Measurements from ENCODE around the gene EDIL3. TPM values are rescaled to one million over a fixed set of nuclear protein-coding genes. Genes with fewer than 3 reads are reported as not detected.

Gene EDIL3
- total and polyA plus RNA-seq, 2 of the 8 experiments (the other 6 are each of a cell fraction or from before 2014, with no cell fraction given), result 14.7 to 47.2 TPM

DNA sequence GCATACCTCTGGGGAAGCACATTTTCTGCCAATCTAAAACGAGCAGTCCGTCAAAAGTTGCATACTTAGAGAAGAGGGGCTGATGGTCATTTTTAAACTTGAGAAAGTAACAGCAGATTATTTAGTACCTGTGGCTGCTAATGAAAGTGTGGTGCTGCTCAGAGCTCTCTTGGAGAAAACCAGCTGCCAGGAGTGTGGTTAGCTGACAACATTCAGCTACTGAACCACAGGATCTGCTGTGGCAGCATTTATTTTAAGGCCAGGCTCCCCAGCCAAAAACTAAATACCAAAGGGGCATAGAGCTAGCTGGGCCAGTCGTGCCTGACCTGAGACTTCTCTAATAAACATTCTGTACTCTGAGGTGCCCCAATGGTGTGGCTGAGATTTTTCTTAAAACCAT is 203.6 kb downstream of the EDIL3 start:
- H4K20me1 ChIP-seq (replicated peaks in 1 of 2; ENCODE audit: control insufficient read depth in 1 of 2, insufficient read depth in 2 of 2, low read length in 2 of 2), result no peaks in the 10 kb centered on the region
- H3K79me2 ChIP-seq (ENCODE audit: control insufficient read depth in 1 of 2, insufficient read depth in 2 of 2, low read length in 2 of 2), result no peaks in the 10 kb centered on the region
- H3K4me2 ChIP-seq (ENCODE audit: insufficient read depth in 1 of 2, low read depth in 2 of 2, low read length in 2 of 2), result no peak overlapping the region
- H3K23ac ChIP-seq (ENCODE audit: insufficient read length), result no peak overlapping the region
- H2BK5ac ChIP-seq (ENCODE audit: low read depth, low read length), result no peak overlapping the region
- H3K4me1 ChIP-seq (replicated peaks in 1 of 4; ENCODE audit: control insufficient read depth in 3 of 4, insufficient read depth in 4 of 4, low read length in 3 of 4), result no peaks in the 10 kb centered on the region
- H2BK15ac ChIP-seq (ENCODE audit: low read length), result no peak overlapping the region
- no peak overlapping the region for H3K27ac ChIP-seq (ENCODE audit: low read depth, low read length)
- DNase-seq (ENCODE audit: low read depth in 1 of 2, low spot score in 2 of 2), result no peak
- ChIA-PET POLR2A (ENCODE audit: partially characterized antibody) (no interaction called here), CTCF (ENCODE audit: partially characterized antibody) (interaction anchor here (1.0 kb wide), 1 partner anchor 72 kb away, joined by 3 read pairs; no protein-coding TSS in a partner anchor)
- no peak overlapping the region for H3K4ac ChIP-seq (replicated peaks; ENCODE audit: insufficient read length, low read depth, low read length)
- H3K9ac ChIP-seq (replicated peaks in 1 of 4; ENCODE audit: extremely low read depth in 1 of 4, low read depth in 3 of 4, low read length in 3 of 4), result no peak overlapping the region
- no peak for FAIRE-seq
- no peak overlapping the region for H3K4me3 ChIP-seq (ENCODE audit: extremely low read depth in 1 of 4, insufficient read depth in 2 of 4, low read depth in 3 of 4, low read length in 4 of 4)
- H2BK120ac ChIP-seq (replicated peaks; ENCODE audit: low read depth, low read length), result no peak overlapping the region
- no peak overlapping the region for H3K18ac ChIP-seq (ENCODE audit: extremely low read depth, low read length)
- no peak overlapping the region for H2AK5ac ChIP-seq (ENCODE audit: low read depth, low read length)
- H3K23me2 ChIP-seq (ENCODE audit: low read depth, low read length), result no peaks in the 10 kb centered on the region
- H4K5ac ChIP-seq (ENCODE audit: insufficient read length, low read depth, low read length), result no peak overlapping the region
- no peaks in the 10 kb centered on the region for H3K9me3 ChIP-seq (ENCODE audit: insufficient read depth in 2 of 2, low read depth in 1 of 2, low read length in 1 of 2)
- H3K36me3 ChIP-seq (ENCODE audit: control insufficient read depth in 2 of 4, insufficient read depth in 4 of 4, low read length in 3 of 4), result no peaks in the 10 kb centered on the region; a peak in 1 of 8 replicates
- no peak overlapping the region for H3K14ac ChIP-seq (ENCODE audit: insufficient read length)
- no peak overlapping the region for H2BK20ac ChIP-seq (ENCODE audit: low read length)
- no peaks in the 10 kb centered on the region for H3K27me3 ChIP-seq (replicated peaks in 1 of 4; ENCODE audit: control insufficient read depth in 3 of 4, extremely low read depth in 1 of 4, insufficient read depth in 3 of 4, low read length in 3 of 4)
- H2AFZ ChIP-seq (ENCODE audit: low read length), result no peak overlapping the region
- H4K8ac ChIP-seq (ENCODE audit: extremely low read depth, insufficient read depth, low read length), result no peak overlapping the region
- H3K79me1 ChIP-seq (ENCODE audit: low read depth, low read length), result no peaks in the 10 kb centered on the region
- no peak overlapping the region for H3K56ac ChIP-seq (replicated peaks; ENCODE audit: insufficient read length, low read depth, low read length)
- H4K91ac ChIP-seq (replicated peaks; ENCODE audit: insufficient read length, low read length), result no peak overlapping the region
- H2BK12ac ChIP-seq (ENCODE audit: low read depth, low read length), result no peak overlapping the region
- WGBS, 2 experiments (ENCODE audit: extremely low coverage in 1 of 2, insufficient coverage in 1 of 2, insufficient read length in 1 of 2, insufficient replicate concordance in 2 of 2, low coverage in 1 of 2, low lambda C conversion rate in 2 of 2, missing lambda C conversion rate in 1 of 2), result 84% methylated on average over 3 of the region's 3 CpGs; no CpG with 5 or more reads in 1 of the 2 experiments
- TF ChIP-seq RNF2 (IDR thresholded peaks at IDR 0.05; ENCODE audit: borderline replicate concordance, low read depth, low read length, missing control alignments, poor library complexity, severe bottlenecking) (no peak), POU5F1 (IDR thresholded peaks at IDR 0.05; ENCODE audit: low read depth, low read length) (no peak), NRF1 (IDR thresholded peaks at IDR 0.05; ENCODE audit: low read depth, low read length) (no peak), SIX5 (IDR thresholded peaks at IDR 0.05; ENCODE audit: low read depth, low read length) (no peak), RFX5 (IDR thresholded peaks at IDR 0.05; ENCODE audit: borderline replicate concordance, low read depth, low read length) (no peak), BCL11A (IDR thresholded peaks at IDR 0.05; ENCODE audit: low read depth in 2 of 2, low read length in 2 of 2) (no peak), CHD2 (IDR thresholded peaks at IDR 0.05; ENCODE audit: low read length) (no peak), KDM5A (IDR thresholded peaks at IDR 0.05; ENCODE audit: low read length) (no peak), NANOG (IDR thresholded peaks at IDR 0.05; ENCODE audit: insufficient read depth, low read depth, low read length, poor library complexity, severe bottlenecking) (no peak), CBX5 (IDR thresholded peaks at IDR 0.05; ENCODE audit: low read depth, low read length) (no peak), TAF1 (IDR thresholded peaks at IDR 0.05; ENCODE audit: low read depth, low read length) (no peak), GTF2F1 (IDR thresholded peaks at IDR 0.05; ENCODE audit: borderline replicate concordance, low read depth, low read length) (no peak), SAP30 (IDR thresholded peaks at IDR 0.05; ENCODE audit: insufficient read depth, insufficient replicate concordance, low read length) (no peak)
- TF ChIP-seq, protein P1, sequence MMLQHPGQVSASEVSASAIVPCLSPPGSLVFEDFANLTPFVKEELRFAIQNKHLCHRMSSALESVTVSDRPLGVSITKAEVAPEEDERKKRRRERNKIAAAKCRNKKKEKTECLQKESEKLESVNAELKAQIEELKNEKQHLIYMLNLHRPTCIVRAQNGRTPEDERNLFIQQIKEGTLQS (IDR thresholded peaks at IDR 0.05; ENCODE audit: insufficient read depth, low read depth, low read length), result no peak

Measured in H1 (cell line).